ENCODE measurements around the gene GPC6.

GPC6 gene

GRCh38 chr13:94384231-94384905 is 1157.8 kb downstream of the GPC6 start:
- Histone ChIP-seq H2BK5ac (ENCODE audit: low read depth, low read length, poor library complexity) (no peak overlapping the region), H4K8ac (ENCODE audit: low read depth, low read length) (no peak overlapping the region), H3K4me2 (ENCODE audit: low read length) (no peak overlapping the region), H4K12ac (ENCODE audit: low read depth, low read length) (no peak overlapping the region), H3K9ac (ENCODE audit: low read length) (no peak overlapping the region), H2AK5ac (ENCODE audit: low read length) (no peak overlapping the region), H3K27ac (ENCODE audit: low read depth, low read length) (no peak overlapping the region), H2AFZ (ENCODE audit: insufficient read depth, low read length, poor library complexity) (no peak overlapping the region), H4K91ac (ENCODE audit: low read depth, low read length) (no peak overlapping the region), H2BK120ac (ENCODE audit: insufficient read depth, low read length, poor library complexity) (no peak overlapping the region), H3K4ac (ENCODE audit: low read depth, low read length) (no peak overlapping the region), H2BK12ac (ENCODE audit: low read length) (no peak overlapping the region), H3K4me1 (ENCODE audit: control insufficient read depth in 1 of 2, insufficient read depth in 2 of 2, low read length in 2 of 2) (no peaks in the 10 kb centered on the region), H3K18ac (ENCODE audit: low read length) (no peak overlapping the region), H3K23ac (ENCODE audit: low read length) (no peak overlapping the region), H3K9me3 (ENCODE audit: insufficient read depth, low read depth, low read length) (peaks cover 2% of the 10 kb centered on the region), H3K79me2 (ENCODE audit: control insufficient read depth, insufficient read depth, low read length, poor library complexity) (no peaks in the 10 kb centered on the region), H3K79me1 (ENCODE audit: low read length) (no peaks in the 10 kb centered on the region), H3K4me3 (ENCODE audit: low read depth, low read length) (no peak overlapping the region), H3K36me3 (ENCODE audit: control insufficient read depth in 1 of 2, insufficient read depth in 2 of 2, low read length in 2 of 2) (no peaks in the 10 kb centered on the region), H3K14ac (ENCODE audit: low read length) (no peak overlapping the region), H3K27me3 (ENCODE audit: insufficient read depth, low read length) (no peaks in the 10 kb centered on the region)
- WGBS (ENCODE audit: extremely low coverage, insufficient coverage, insufficient read length) = no CpG with 5 or more reads among the region's 2 CpGs
- DNase-seq = no peak

DNA sequence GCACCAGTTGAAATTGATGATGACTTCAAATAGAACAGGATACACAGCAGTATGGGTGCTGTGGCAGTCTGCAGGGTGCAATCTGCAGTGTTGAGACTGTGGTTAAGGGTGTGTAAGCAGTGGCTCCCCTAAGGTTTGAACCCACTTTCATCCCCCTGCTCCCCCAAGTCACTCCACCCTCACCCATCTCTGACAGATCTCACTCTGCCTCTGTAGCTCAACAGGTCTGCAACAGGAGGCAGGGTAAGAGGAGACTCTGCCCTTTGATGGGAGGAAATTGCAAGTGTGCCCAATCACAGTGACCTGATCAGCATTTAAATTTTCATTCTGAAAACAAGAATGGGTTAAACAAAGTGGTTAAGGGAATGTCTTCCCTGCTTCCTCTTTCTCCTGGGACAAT is 1160.4 kb downstream of the GPC6 start:
- Histone ChIP-seq H2AFZ (ENCODE audit: insufficient read depth, low read length, poor library complexity) (no peak overlapping the region), H3K79me2 (ENCODE audit: control insufficient read depth, insufficient read depth, low read length, poor library complexity) (no peaks in the 10 kb centered on the region), H3K4me1 (ENCODE audit: control insufficient read depth in 1 of 2, insufficient read depth in 2 of 2, low read length in 2 of 2) (no peaks in the 10 kb centered on the region), H4K91ac (ENCODE audit: low read depth, low read length) (no peak overlapping the region), H3K27ac (ENCODE audit: low read depth, low read length) (no peak overlapping the region), H3K23ac (ENCODE audit: low read length) (no peak overlapping the region), H2BK5ac (ENCODE audit: low read depth, low read length, poor library complexity) (no peak overlapping the region), H3K4me3 (ENCODE audit: low read depth, low read length) (no peak overlapping the region), H3K4ac (ENCODE audit: low read depth, low read length) (no peak overlapping the region), H3K9ac (ENCODE audit: low read length) (no peak overlapping the region), H2BK120ac (ENCODE audit: insufficient read depth, low read length, poor library complexity) (no peak overlapping the region), H2AK5ac (ENCODE audit: low read length) (no peak overlapping the region), H2BK12ac (ENCODE audit: low read length) (no peak overlapping the region), H4K8ac (ENCODE audit: low read depth, low read length) (no peak overlapping the region), H3K27me3 (ENCODE audit: insufficient read depth, low read length) (no peaks in the 10 kb centered on the region), H4K12ac (ENCODE audit: low read depth, low read length) (no peak overlapping the region), H3K79me1 (ENCODE audit: low read length) (no peaks in the 10 kb centered on the region), H3K14ac (ENCODE audit: low read length) (no peak overlapping the region), H3K9me3 (ENCODE audit: insufficient read depth, low read depth, low read length) (peaks cover 2% of the 10 kb centered on the region), H3K36me3 (ENCODE audit: control insufficient read depth in 1 of 2, insufficient read depth in 2 of 2, low read length in 2 of 2) (no peaks in the 10 kb centered on the region), H3K18ac (ENCODE audit: low read length) (no peak overlapping the region), H3K4me2 (ENCODE audit: low read length) (no peak overlapping the region)
- no peak for DNase-seq

DNA sequence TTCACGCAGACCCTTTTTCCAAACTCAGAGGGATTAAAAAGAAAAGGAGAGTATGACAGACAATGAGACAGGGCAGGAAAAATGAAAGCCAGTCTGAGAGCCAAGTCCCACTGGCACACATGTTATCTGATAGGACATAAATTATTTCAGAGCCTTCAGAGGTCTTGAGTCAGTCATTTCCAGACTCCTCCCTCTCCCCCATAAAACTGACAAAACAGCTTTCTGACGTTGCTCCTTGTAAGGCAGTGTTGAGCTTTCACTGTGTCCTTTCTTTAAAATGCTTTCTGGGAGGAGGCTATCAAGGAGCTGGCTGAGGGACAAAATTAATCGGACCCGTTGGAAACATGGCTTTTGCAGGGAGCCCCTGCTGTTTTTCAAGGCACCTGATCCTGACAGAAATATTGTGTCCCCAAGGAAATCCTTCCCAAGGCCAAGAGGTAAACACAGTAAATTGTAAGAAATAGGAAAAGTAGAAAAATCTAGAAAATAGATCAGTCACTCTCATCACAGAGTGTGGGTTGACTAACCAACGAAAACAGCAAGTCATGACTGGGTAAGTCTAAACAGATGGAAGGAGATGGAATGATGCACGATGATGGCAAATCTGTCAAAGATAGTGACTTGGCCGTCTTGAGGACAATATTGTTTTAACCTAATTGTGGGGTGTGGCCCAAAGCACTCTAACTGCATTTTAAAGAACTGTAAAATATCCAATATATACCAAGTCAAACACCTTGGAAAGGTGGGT is 1163.2 kb downstream of the GPC6 start:
- Histone ChIP-seq H3K36me3 (ENCODE audit: control insufficient read depth in 1 of 2, insufficient read depth in 2 of 2, low read length in 2 of 2) (no peaks in the 10 kb centered on the region), H3K79me2 (ENCODE audit: control insufficient read depth, insufficient read depth, low read length, poor library complexity) (no peaks in the 10 kb centered on the region), H2BK5ac (ENCODE audit: low read depth, low read length, poor library complexity) (no peak overlapping the region), H2BK12ac (ENCODE audit: low read length) (no peak overlapping the region), H4K91ac (ENCODE audit: low read depth, low read length) (no peak overlapping the region), H3K27me3 (ENCODE audit: insufficient read depth, low read length) (no peaks in the 10 kb centered on the region), H4K8ac (ENCODE audit: low read depth, low read length) (no peak overlapping the region), H2AK5ac (ENCODE audit: low read length) (no peak overlapping the region), H2BK120ac (ENCODE audit: insufficient read depth, low read length, poor library complexity) (no peak overlapping the region), H3K9ac (ENCODE audit: low read length) (no peak overlapping the region), H3K4me2 (ENCODE audit: low read length) (no peak overlapping the region), H2AFZ (ENCODE audit: insufficient read depth, low read length, poor library complexity) (no peak overlapping the region), H3K4me1 (ENCODE audit: control insufficient read depth in 1 of 2, insufficient read depth in 2 of 2, low read length in 2 of 2) (no peaks in the 10 kb centered on the region), H3K18ac (ENCODE audit: low read length) (no peak overlapping the region), H3K4ac (ENCODE audit: low read depth, low read length) (no peak overlapping the region), H3K27ac (ENCODE audit: low read depth, low read length) (no peak overlapping the region), H3K79me1 (ENCODE audit: low read length) (no peaks in the 10 kb centered on the region), H3K4me3 (ENCODE audit: low read depth, low read length) (no peak overlapping the region), H3K23ac (ENCODE audit: low read length) (no peak overlapping the region), H4K12ac (ENCODE audit: low read depth, low read length) (no peak overlapping the region), H3K9me3 (ENCODE audit: insufficient read depth, low read depth, low read length) (no peaks in the 10 kb centered on the region), H3K14ac (ENCODE audit: low read length) (no peak overlapping the region)
- no CpG with 5 or more reads among the region's 7 CpGs for WGBS (ENCODE audit: extremely low coverage, insufficient coverage, insufficient read length)
- no peak for DNase-seq

DNA sequence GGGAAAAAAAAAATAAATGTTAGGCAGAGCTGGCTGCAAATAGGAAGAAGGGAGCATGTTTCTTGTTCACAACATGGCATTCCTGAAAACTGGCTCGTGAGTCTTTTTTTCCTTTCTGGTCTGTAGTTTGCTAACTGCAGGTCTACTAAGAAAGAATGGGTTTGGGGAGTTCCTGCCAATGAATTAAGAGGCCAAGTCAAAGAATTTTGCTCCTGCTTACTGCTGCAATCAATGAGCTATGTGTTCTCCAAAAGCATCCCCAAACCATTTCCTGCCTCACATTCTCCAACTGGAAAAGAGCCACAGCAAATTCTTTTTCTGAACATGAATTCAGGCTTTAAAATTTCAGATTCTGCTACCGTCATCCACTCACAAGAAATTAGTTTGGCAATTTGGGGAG is 1164.3 kb downstream of the GPC6 start:
- Histone ChIP-seq H3K79me1 (ENCODE audit: low read length) (no peaks in the 10 kb centered on the region), H3K18ac (ENCODE audit: low read length) (no peak overlapping the region), H3K27me3 (ENCODE audit: insufficient read depth, low read length) (no peaks in the 10 kb centered on the region), H3K4me3 (ENCODE audit: low read depth, low read length) (no peak overlapping the region), H3K9ac (ENCODE audit: low read length) (no peak overlapping the region), H4K12ac (ENCODE audit: low read depth, low read length) (no peak overlapping the region), H3K9me3 (ENCODE audit: insufficient read depth, low read depth, low read length) (no peaks in the 10 kb centered on the region), H3K4me1 (ENCODE audit: control insufficient read depth in 1 of 2, insufficient read depth in 2 of 2, low read length in 2 of 2) (peaks cover 0 to 3% of the 10 kb centered on the region in 2 experiments), H3K36me3 (ENCODE audit: control insufficient read depth in 1 of 2, insufficient read depth in 2 of 2, low read length in 2 of 2) (no peaks in the 10 kb centered on the region), H3K4ac (ENCODE audit: low read depth, low read length) (no peak overlapping the region), H4K91ac (ENCODE audit: low read depth, low read length) (no peak overlapping the region), H3K79me2 (ENCODE audit: control insufficient read depth, insufficient read depth, low read length, poor library complexity) (no peaks in the 10 kb centered on the region), H2BK12ac (ENCODE audit: low read length) (no peak overlapping the region), H2BK120ac (ENCODE audit: insufficient read depth, low read length, poor library complexity) (no peak overlapping the region), H3K4me2 (ENCODE audit: low read length) (no peak overlapping the region), H3K27ac (ENCODE audit: low read depth, low read length) (no peak overlapping the region), H3K23ac (ENCODE audit: low read length) (no peak overlapping the region), H3K14ac (ENCODE audit: low read length) (no peak overlapping the region), H2AK5ac (ENCODE audit: low read length) (no peak overlapping the region), H2AFZ (ENCODE audit: insufficient read depth, low read length, poor library complexity) (no peak overlapping the region), H2BK5ac (ENCODE audit: low read depth, low read length, poor library complexity) (no peak overlapping the region), H4K8ac (ENCODE audit: low read depth, low read length) (no peak overlapping the region)
- no CpG with 5 or more reads among the region's 2 CpGs for WGBS (ENCODE audit: extremely low coverage, insufficient coverage, insufficient read length)
- DNase-seq = no peak
